Karpas-422 (cell line): ENCODE data around the gene R3HDML. TPM values are rescaled to one million over a fixed set of nuclear protein-coding genes. Genes with fewer than 3 reads are reported as not detected.
"Not testable (repeated sequence)": the region's sequence is repeated elsewhere in the genome, so short reads cannot be mapped to it uniquely, and the experiment has no call there.

Source experiments
- DNase-seq: peaks from one replicate; pipeline ENCODE4 v3.0.0-alpha.2; 2015
- H2AFZ ChIP-seq: fragments of 200-600 bp; sonication (generic); 2 replicates; pipeline ENCODE4 v1.6.1; 2014; ENCODE audit warnings: antibody characterized with exemption, low read length, mixed read lengths
- H3K27ac ChIP-seq: fragments of 200-600 bp; sonication (generic); 2 replicates; pipeline ENCODE4 v1.5.1; 2014; ENCODE audit warnings: mild to moderate bottlenecking, low read length, moderate library complexity
- H3K27me3 ChIP-seq: fragments of 200-600 bp; sonication (generic); 2 replicates; pipeline ENCODE4 v1.6.1; 2014; ENCODE audit warnings: low read length, mixed read lengths
- H3K36me3 ChIP-seq: fragments of 200-600 bp; sonication (generic); 2 replicates; pipeline ENCODE4 v1.6.1; 2014; ENCODE audit warnings: low read length, mixed read lengths; ENCODE audit not compliant: insufficient read depth
- H3K4me1 ChIP-seq: fragments of 200-600 bp; sonication (generic); 2 replicates; pipeline ENCODE4 v1.6.1; 2014; ENCODE audit warnings: mild to moderate bottlenecking, low read length, mixed read lengths
- H3K4me2 ChIP-seq: fragments of 200-600 bp; sonication (generic); 2 replicates; pipeline ENCODE4 v1.6.1; 2014; ENCODE audit warnings: low read length, low read depth, mild to moderate bottlenecking; ENCODE audit not compliant: poor library complexity, severe bottlenecking
- H3K4me3 ChIP-seq: fragments of 200-600 bp; sonication (generic); 2 replicates; pipeline ENCODE4 v1.5.1; 2014; ENCODE audit warnings: mild to moderate bottlenecking, antibody characterized with exemption, low read length, mixed read lengths
- H3K79me2 ChIP-seq: fragments of 200-600 bp; sonication (generic); 2 replicates; pipeline ENCODE4 v1.6.1; 2014; ENCODE audit warnings: mild to moderate bottlenecking, low read length, mixed read lengths
- H3K9ac ChIP-seq: fragments of 200-600 bp; sonication (generic); 2 replicates; pipeline ENCODE4 v1.6.0; 2014; ENCODE audit warnings: low read length
- H3K9me2 ChIP-seq: fragments of 200-600 bp; sonication (generic), shearing (Covaris generic); replicated peaks from 2 replicates; pipeline ENCODE4 v1.6.0; 2014; ENCODE audit warnings: mild to moderate bottlenecking, low read length, moderate library complexity; ENCODE audit not compliant: insufficient read depth
- H3K9me3 ChIP-seq: fragments of 300-700, 200-600 bp; sonication (generic); 2 replicates; pipeline ENCODE4 v1.6.1; 2014; ENCODE audit warnings: low read length, mixed read lengths
- H4K20me1 ChIP-seq: fragments of 200-600 bp; sonication (generic); 2 replicates; pipeline ENCODE4 v1.6.1; 2014; ENCODE audit warnings: mild to moderate bottlenecking, antibody characterized with exemption, low read length, low read depth; ENCODE audit not compliant: insufficient read depth
- total RNA-seq: library from RNA; depleted of rRNA; stranded (reverse); fragments of >200 nt; shearing (Covaris generic); gene quantifications from 2 replicates; pipeline ENCODE4 v1.2.3, GENCODE V29; 2014; ENCODE audit warnings: low replicate concordance; rRNA removed

Gene R3HDML
- not detected in 2 replicates for total RNA-seq

DNA sequence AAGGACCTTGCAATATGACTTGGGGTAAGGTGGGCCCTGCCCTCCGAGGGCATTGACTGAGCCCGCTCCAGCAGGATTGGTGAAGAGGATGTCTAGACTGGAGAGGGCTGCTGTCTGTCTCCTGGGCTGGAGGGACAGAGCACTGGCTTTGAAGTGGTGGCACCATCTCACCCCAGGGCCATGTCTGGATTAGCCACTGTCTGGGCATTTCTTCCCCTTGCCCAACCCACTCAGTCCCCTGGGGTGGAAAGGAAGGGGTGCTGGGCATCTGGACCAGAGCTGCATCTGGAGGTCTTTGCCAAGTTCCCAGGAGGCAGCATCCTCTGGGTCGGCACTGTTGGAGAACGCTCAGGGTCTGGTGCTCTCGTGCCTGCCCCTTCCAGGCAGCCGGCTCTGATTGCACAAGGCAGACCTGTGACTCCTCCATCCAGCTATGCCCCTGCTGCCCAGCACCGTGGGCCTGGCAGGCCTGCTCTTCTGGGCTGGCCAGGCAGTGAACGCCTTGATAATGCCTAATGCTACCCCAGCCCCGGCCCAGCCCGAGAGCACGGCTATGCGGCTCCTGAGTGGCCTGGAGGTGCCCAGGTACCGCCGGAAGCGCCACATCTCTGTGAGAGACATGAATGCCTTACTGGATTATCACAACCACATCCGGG is at the start of gene R3HDML:
TSS of gene R3HDML (plus strand) at position 319 of the 656 bp plus-strand sequence. CDS start at position 434, 115 bp downstream.
- Histone ChIP-seq H3K27ac (no peak within 1 kb of the TSS), H3K79me2 (no peaks in the 10 kb centered on the region), H3K4me1 (no peaks in the 10 kb centered on the region), H3K9me2 (no peaks in the 10 kb centered on the region), H3K27me3 (no peaks in the 10 kb centered on the region), H3K36me3 (no peaks in the 10 kb centered on the region), H2AFZ (no peak within 1 kb of the TSS), H3K4me3 (no peak within 1 kb of the TSS), H3K9ac (no peak within 1 kb of the TSS), H3K9me3 (no peaks in the 10 kb centered on the region), H3K4me2 (no peak within 1 kb of the TSS), H4K20me1 (no peaks in the 10 kb centered on the region)
- no peak for DNase-seq

DNA sequence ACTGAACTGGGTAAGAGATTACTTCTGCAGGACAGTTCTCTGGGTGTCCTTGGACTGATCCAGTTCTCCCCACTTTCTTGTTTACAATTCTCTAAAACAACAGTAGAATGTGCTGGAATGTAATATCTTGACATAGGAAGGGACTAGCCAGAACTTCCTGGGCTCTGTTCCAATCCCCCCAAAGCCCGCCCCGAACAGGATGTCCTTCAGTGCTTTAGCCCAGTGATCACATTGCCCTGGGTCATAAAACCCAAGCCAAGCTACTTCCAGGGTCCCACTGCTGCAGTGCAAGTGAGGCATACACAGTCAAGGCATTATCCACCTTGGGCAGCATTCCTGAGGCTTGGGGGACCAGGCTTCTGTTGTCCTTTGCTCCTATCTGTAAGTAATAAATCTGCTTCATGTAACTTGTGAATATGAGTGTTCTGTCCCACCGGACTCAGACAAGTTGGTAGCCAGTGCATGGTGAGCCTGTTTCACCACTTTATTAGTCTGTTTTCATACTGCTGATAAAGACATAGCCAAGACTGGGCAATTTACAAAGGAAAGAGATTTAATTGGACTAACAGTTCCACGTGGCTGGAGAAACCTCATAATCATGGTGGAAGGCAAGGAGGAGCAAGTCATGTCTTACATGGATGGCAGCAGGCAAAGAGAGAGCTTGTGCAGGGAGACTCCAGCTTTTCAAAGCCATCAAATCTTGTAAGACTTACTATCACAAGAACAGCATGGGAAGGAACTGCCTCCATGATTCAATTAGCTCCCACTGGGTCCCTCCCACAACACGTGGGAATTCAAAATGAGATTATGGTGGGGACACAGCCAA is 49.4 kb upstream of the R3HDML start:
- 0 out of 2 replicates have a peak, but pooled peaks cover 3% of the 10 kb centered on the region for H4K20me1 ChIP-seq
- no peak overlapping the region for H3K4me2 ChIP-seq
- DNase-seq: no peak
- no peaks in the 10 kb centered on the region for H3K4me1 ChIP-seq
- no peak overlapping the region for H2AFZ ChIP-seq
- H3K79me2 ChIP-seq: no peaks in the 10 kb centered on the region
- H3K9ac ChIP-seq: no peak overlapping the region
- H3K27ac ChIP-seq: no peak overlapping the region
- H3K36me3 ChIP-seq: no peaks in the 10 kb centered on the region
- no peaks in the 10 kb centered on the region for H3K9me3 ChIP-seq
- H3K27me3 ChIP-seq: no peaks in the 10 kb centered on the region
- H3K4me3 ChIP-seq: no peak overlapping the region
- no peaks in the 10 kb centered on the region for H3K9me2 ChIP-seq

GRCh38 chr20:44288252-44288651 is 48.6 kb upstream of the R3HDML start:
- Histone ChIP-seq H3K9ac (no peak overlapping the region), H3K36me3 (no peaks in the 10 kb centered on the region), H3K9me2 (no peaks in the 10 kb centered on the region), H3K79me2 (no peaks in the 10 kb centered on the region), H3K27me3 (no peaks in the 10 kb centered on the region), H4K20me1 (0 out of 2 replicates have a peak, but pooled peaks cover 3% of the 10 kb centered on the region), H3K4me1 (no peaks in the 10 kb centered on the region), H3K4me2 (no peak overlapping the region), H2AFZ (no peak overlapping the region), H3K4me3 (no peak overlapping the region), H3K9me3 (no peaks in the 10 kb centered on the region), H3K27ac (no peak overlapping the region)
- DNase-seq: no peak

DNA sequence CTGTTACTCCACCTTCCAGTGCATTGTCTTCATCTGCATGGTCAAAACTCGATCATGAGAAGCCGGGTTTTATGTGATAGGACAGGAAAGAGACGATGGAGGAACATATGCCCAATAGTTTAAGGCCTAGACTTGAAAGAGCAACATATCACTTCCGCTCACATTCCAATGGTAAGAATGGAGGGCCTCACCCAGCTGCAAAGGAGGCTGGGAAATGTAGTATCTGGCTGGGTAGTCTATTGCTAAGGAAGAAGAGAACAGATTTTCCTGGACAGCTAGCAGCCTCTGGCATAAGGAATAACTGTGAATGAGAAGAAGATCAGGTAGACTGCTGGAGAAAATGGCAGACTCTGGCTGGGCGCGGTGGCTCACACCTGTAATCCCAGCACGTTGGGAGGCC is 45.1 kb upstream of the R3HDML start:
- H3K9me2 ChIP-seq: no peaks in the 10 kb centered on the region
- no peak for DNase-seq
- H4K20me1 ChIP-seq: 0 out of 2 replicates have a peak, but pooled peaks cover 3% of the 10 kb centered on the region
- H3K9me3 ChIP-seq: no peaks in the 10 kb centered on the region
- H3K27me3 ChIP-seq: no peaks in the 10 kb centered on the region
- H3K36me3 ChIP-seq: no peaks in the 10 kb centered on the region
- no peak overlapping the region for H3K4me3 ChIP-seq
- H3K4me2 ChIP-seq: no peak overlapping the region
- no peak overlapping the region for H3K27ac ChIP-seq
- H3K4me1 ChIP-seq: no peaks in the 10 kb centered on the region
- no peak overlapping the region for H2AFZ ChIP-seq
- H3K79me2 ChIP-seq: no peaks in the 10 kb centered on the region
- no peak overlapping the region for H3K9ac ChIP-seq

GRCh38 chr20:44296011-44296410 is 40.8 kb upstream of the R3HDML start:
- no peak for DNase-seq
- H3K4me2 ChIP-seq: no peak overlapping the region
- no peaks in the 10 kb centered on the region for H3K36me3 ChIP-seq
- no peaks in the 10 kb centered on the region for H3K79me2 ChIP-seq
- no peak overlapping the region for H2AFZ ChIP-seq
- H4K20me1 ChIP-seq: 0 out of 2 replicates have a peak, but pooled peaks cover 3% of the 10 kb centered on the region
- no peaks in the 10 kb centered on the region for H3K9me3 ChIP-seq
- H3K9ac ChIP-seq: no peak overlapping the region
- no peaks in the 10 kb centered on the region for H3K9me2 ChIP-seq
- H3K27me3 ChIP-seq: no peaks in the 10 kb centered on the region
- no peaks in the 10 kb centered on the region for H3K4me1 ChIP-seq
- no peak overlapping the region for H3K4me3 ChIP-seq
- no peak overlapping the region for H3K27ac ChIP-seq

GRCh38 chr20:44297721-44298120 is 39.1 kb upstream of the R3HDML start:
- H3K4me1 ChIP-seq: no peaks in the 10 kb centered on the region
- H3K27me3 ChIP-seq: no peaks in the 10 kb centered on the region
- no peak overlapping the region for H3K27ac ChIP-seq
- no peak overlapping the region for H3K4me3 ChIP-seq
- no peaks in the 10 kb centered on the region for H3K36me3 ChIP-seq
- H3K4me2 ChIP-seq: no peak overlapping the region
- H3K9me3 ChIP-seq: no peaks in the 10 kb centered on the region
- H3K79me2 ChIP-seq: no peaks in the 10 kb centered on the region
- no peak for DNase-seq
- H2AFZ ChIP-seq: no peak overlapping the region
- 0 out of 2 replicates have a peak, but pooled peaks cover 3% of the 10 kb centered on the region for H4K20me1 ChIP-seq
- H3K9me2 ChIP-seq: no peaks in the 10 kb centered on the region
- no peak overlapping the region for H3K9ac ChIP-seq

GRCh38 chr20:44299011-44299535 is 37.8 kb upstream of the R3HDML start:
- H2AFZ ChIP-seq, H3K4me3 ChIP-seq, DNase-seq, H3K27ac ChIP-seq, H4K20me1 ChIP-seq, H3K9me3 ChIP-seq, H3K9me2 ChIP-seq, H3K36me3 ChIP-seq, H3K9ac ChIP-seq, H3K27me3 ChIP-seq, H3K4me2 ChIP-seq, H3K4me1 ChIP-seq, H3K79me2 ChIP-seq: not testable (repeated sequence)

- Histone ChIP-seq H3K9me2 (no peaks in the 10 kb centered on the region), H3K36me3 (no peaks in the 10 kb centered on the region), H3K4me1 (no peaks in the 10 kb centered on the region), H3K27ac (no peak overlapping the region), H3K4me3 (no peak overlapping the region), H3K9me3 (no peaks in the 10 kb centered on the region), H3K4me2 (no peak overlapping the region), H3K79me2 (no peaks in the 10 kb centered on the region), H4K20me1 (0 out of 2 replicates have a peak, but pooled peaks cover 3% of the 10 kb centered on the region), H2AFZ (no peak overlapping the region), H3K27me3 (no peaks in the 10 kb centered on the region), H3K9ac (no peak overlapping the region)
- DNase-seq: no peak
Observed at GRCh38 chr20:44301285-44301684, 35.6 kb upstream of the R3HDML start.
